ENCODE measurements around the gene POLD2. TPM values are rescaled to one million over a fixed set of nuclear protein-coding genes. Genes with fewer than 3 reads are reported as not detected.
A peak's percentile ranks its signal among the peaks of the same experiment; 100 is the strongest.

The POLD2 gene
- total and polyA plus RNA-seq, 2 of the 8 experiments (the other 6 are each of a cell fraction or from before 2014, with no cell fraction given) = 148 to 214 TPM

DNA sequence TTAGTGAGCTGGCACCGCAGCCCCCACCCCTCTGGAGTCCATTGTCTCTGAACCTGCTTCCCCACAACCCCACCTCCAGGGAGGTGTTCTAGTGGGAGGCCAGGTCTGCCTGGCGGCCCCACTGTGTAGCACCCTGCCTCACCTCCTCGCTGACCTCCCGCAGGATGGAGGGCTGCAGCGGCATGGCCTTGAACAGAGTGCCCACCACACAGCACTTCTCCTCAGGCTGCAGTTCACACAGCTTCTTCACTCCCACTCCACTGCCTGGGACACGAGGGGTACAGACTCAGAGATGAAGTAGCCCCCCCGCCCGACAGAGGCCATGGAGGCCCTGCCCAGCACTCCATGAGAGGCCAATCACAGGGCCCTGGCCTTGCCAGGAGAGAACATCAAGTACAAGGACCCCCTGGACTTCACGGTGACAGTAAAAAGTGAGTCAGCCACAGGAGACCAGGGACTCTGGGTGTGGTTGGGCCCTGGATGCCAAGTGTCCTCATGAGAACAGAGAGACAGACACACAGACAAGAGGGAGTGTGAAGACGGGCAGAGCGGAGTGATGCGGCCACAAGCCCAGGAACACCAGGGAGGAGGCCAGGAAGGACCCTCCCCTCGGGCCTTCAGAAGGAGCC, 5.4 kb downstream of the POLD2 start:
- FAIRE-seq = no peak

More for the DNA sequence above, 5.4 kb downstream of the POLD2 start:
- no peak overlapping the region for H3K4ac ChIP-seq (replicated peaks; ENCODE audit: insufficient read length, low read depth, low read length)
- no peak overlapping the region for H4K91ac ChIP-seq (replicated peaks; ENCODE audit: insufficient read length, low read length)
- H2AK5ac ChIP-seq (ENCODE audit: low read depth, low read length) = no peak overlapping the region
- H3K56ac ChIP-seq (replicated peaks; ENCODE audit: insufficient read length, low read depth, low read length) = no peak overlapping the region
- peaks cover 19 to 72% (median 37%) of the 10 kb centered on the region in 4 experiments; a peak in 7 of 8 replicates for H3K36me3 ChIP-seq (ENCODE audit: control insufficient read depth in 2 of 4, insufficient read depth in 4 of 4, low read length in 3 of 4)
- 88% methylated on average over 13 of the region's 13 CpGs; no CpG with 5 or more reads in 1 of the 2 experiments for WGBS, 2 experiments (ENCODE audit: extremely low coverage in 1 of 2, insufficient coverage in 1 of 2, insufficient read length in 1 of 2, insufficient replicate concordance in 2 of 2, low coverage in 1 of 2, low lambda C conversion rate in 2 of 2, missing lambda C conversion rate in 1 of 2)
- H2BK12ac ChIP-seq (ENCODE audit: low read depth, low read length) = no peak overlapping the region
- TF ChIP-seq POLR2A (IDR thresholded peaks at IDR 0.05; ENCODE audit: control extremely low read depth in 1 of 2, low read depth in 2 of 2, low read length in 2 of 2) = 0 out of 3 replicates have a peak, but pooled peaks of 1 of the 2 experiments have one; percentile 7
- TF ChIP-seq SIRT6 (IDR thresholded peaks at IDR 0.05; ENCODE audit: low read length) = no peak
- H3K79me2 ChIP-seq (ENCODE audit: control insufficient read depth in 1 of 2, insufficient read depth in 2 of 2, low read length in 2 of 2) = peaks cover 3 to 16% of the 10 kb centered on the region in 2 experiments; a peak in 3 of 4 replicates
- DNase-seq (ENCODE audit: low read depth in 1 of 2, low spot score in 2 of 2) = no peak
- H4K20me1 ChIP-seq (replicated peaks in 1 of 2; ENCODE audit: control insufficient read depth in 1 of 2, insufficient read depth in 2 of 2, low read length in 2 of 2) = peaks cover 6 to 13% of the 10 kb centered on the region in 2 experiments
- no peak overlapping the region for H2BK5ac ChIP-seq (ENCODE audit: low read depth, low read length)
- H3K4me1 ChIP-seq (replicated peaks in 1 of 4; ENCODE audit: control insufficient read depth in 3 of 4, insufficient read depth in 4 of 4, low read length in 3 of 4) = peaks cover 0 to 7% (median 3%) of the 10 kb centered on the region in 4 experiments; a peak in 4 of 7 replicates
- H2BK15ac ChIP-seq (ENCODE audit: low read length) = no peak overlapping the region
- H3K9ac ChIP-seq (replicated peaks in 1 of 4; ENCODE audit: extremely low read depth in 1 of 4, low read depth in 3 of 4, low read length in 3 of 4) = no peak overlapping the region
- H4K5ac ChIP-seq (ENCODE audit: insufficient read length, low read depth, low read length) = no peak overlapping the region
- no peak overlapping the region for H3K23ac ChIP-seq (ENCODE audit: insufficient read length)
- no peak overlapping the region for H3K27ac ChIP-seq (ENCODE audit: low read depth, low read length)
- no peak overlapping the region for H3K4me3 ChIP-seq (ENCODE audit: extremely low read depth in 1 of 4, insufficient read depth in 2 of 4, low read depth in 3 of 4, low read length in 4 of 4)
- H2BK120ac ChIP-seq (replicated peaks; ENCODE audit: low read depth, low read length) = no peak overlapping the region
- no peak overlapping the region for H2AFZ ChIP-seq (ENCODE audit: low read length)
- ChIA-PET CTCF (ENCODE audit: partially characterized antibody) (no interaction called here), POLR2A (ENCODE audit: partially characterized antibody) (interaction anchor here (0.6 to 2.0 kb wide), 2 partner anchors 11 to 46 kb away, joined by 3 to 6 read pairs; no protein-coding TSS in a partner anchor)
- H3K79me1 ChIP-seq (ENCODE audit: low read depth, low read length) = peaks cover 10% of the 10 kb centered on the region
- no peak overlapping the region for H4K8ac ChIP-seq (ENCODE audit: extremely low read depth, insufficient read depth, low read length)
- no peak overlapping the region for H3K14ac ChIP-seq (ENCODE audit: insufficient read length)
- no peaks in the 10 kb centered on the region for H3K9me3 ChIP-seq (ENCODE audit: insufficient read depth in 2 of 2, low read depth in 1 of 2, low read length in 1 of 2)
- H2BK20ac ChIP-seq (ENCODE audit: low read length) = no peak overlapping the region
- H3K27me3 ChIP-seq (replicated peaks in 1 of 4; ENCODE audit: control insufficient read depth in 3 of 4, extremely low read depth in 1 of 4, insufficient read depth in 3 of 4, low read length in 3 of 4) = no peaks in the 10 kb centered on the region
- no peak overlapping the region for H3K18ac ChIP-seq (ENCODE audit: extremely low read depth, low read length)
- H3K4me2 ChIP-seq (ENCODE audit: insufficient read depth in 1 of 2, low read depth in 2 of 2, low read length in 2 of 2) = no peak overlapping the region
- H3K23me2 ChIP-seq (ENCODE audit: low read depth, low read length) = peaks cover 4% of the 10 kb centered on the region

Measured in H1 (cell line).